GM12873 (cell line): ENCODE results near the gene CMPK1.

ENCODE experiments used
- CTCF ChIP-seq: IDR thresholded peaks from 2 replicates; pipeline ENCODE4 v1.5.1; 2012; ENCODE audit warnings: low read depth, mild to moderate bottlenecking, moderate library complexity, low read length, control low read depth; ENCODE audit not compliant: insufficient read depth; ENCODE audit errors: missing control alignments

CMPK1 gene

GRCh38 chr1:47333578-47333921, at the start of gene CMPK1:
TSS of gene CMPK1 (plus strand) at chr1:47333790. CDS start at chr1:47333946, 156 bp downstream.
- TF ChIP-seq CTCF: peak; percentile 11

- no peak for TF ChIP-seq CTCF
Observed at GRCh38 chr1:47295579-47295978, 38.0 kb upstream of the CMPK1 start.

- no peak for TF ChIP-seq CTCF
Observed at GRCh38 chr1:47298025-47298699, 35.4 kb upstream of the CMPK1 start.

- no peak for TF ChIP-seq CTCF
Observed at GRCh38 chr1:47302472-47302871, 31.1 kb upstream of the CMPK1 start.

GRCh38 chr1:47309427-47309826, 24.2 kb upstream of the CMPK1 start:
- TF ChIP-seq CTCF: no peak

- no peak for TF ChIP-seq CTCF
Observed at GRCh38 chr1:47313915-47314664, 19.5 kb upstream of the CMPK1 start, which contains the start of gene STIL. TSS of gene STIL (minus strand) at chr1:47314147. CDS start at chr1:47310319, 3,828 bp downstream.

GRCh38 chr1:47317841-47318240, 15.7 kb upstream of the CMPK1 start:
- no peak for TF ChIP-seq CTCF
